K562 (cell line): Measurements from ENCODE around the gene KLHL18. TPM values are rescaled to one million over a fixed set of nuclear protein-coding genes. Genes with fewer than 3 reads are reported as not detected.

Source experiments
- TCF7 ChIP-seq: sonication (generic); IDR thresholded peaks from 2 replicates; pipeline ENCODE4 v1.6.1; 2016; ENCODE audit warnings: antibody characterized with exemption, borderline replicate concordance
- USF1 ChIP-seq: sonication (generic); formaldehyde crosslinking; IDR thresholded peaks from 2 replicates; pipeline ENCODE4 v1.9.0; 2022; ENCODE audit warnings: mild to moderate bottlenecking, missing genetic modification reagents
- ZBTB7A ChIP-seq: IDR thresholded peaks from 2 replicates; pipeline ENCODE4 v1.6.1; 2011; ENCODE audit warnings: low read depth, mild to moderate bottlenecking, low read length, moderate library complexity, borderline replicate concordance; ENCODE audit not compliant: control insufficient read depth
- ZNF347 ChIP-seq: fragments of 450-650 bp; formaldehyde crosslinking; IDR thresholded peaks from 2 replicates; pipeline ENCODE4 v1.4.0; 2020; ENCODE audit warnings: low read depth, mild to moderate bottlenecking, moderate library complexity
- ZNF512 ChIP-seq: IDR thresholded peaks from 2 replicates; pipeline ENCODE4 v1.6.1; 2016; ENCODE audit warnings: missing genetic modification characterization, missing compliant biosample characterization
- polyA plus RNA-seq, 8 experiments: library from polyadenylated mRNA; depleted of rRNA in 4 of 8; stranded (reverse) in 5 of 8; unstranded in 3 of 8; fragments of >200 nt; fragmentation: Nextera tagmentation in 2 of 8; fragmentation: Illumina TruSeq in 1 of 8; extraction: Ambion mirVana in 2 of 8; extraction: Trizol in 1 of 8; gene quantifications; 2 replicates each; pipeline versions ENCODE4 v1.2.1 to v1.2.3, GENCODE V29; 2011 to 2014; ENCODE audit warnings: inconsistent platforms in 1 of 8, missing spikeins in 1 of 8
- total RNA-seq, 7 experiments: library from RNA; depleted of rRNA in 6 of 7; stranded (reverse); fragments of >200 nt in 6 of 7; fragmentation: Illumina TruSeq in 2 of 7; extraction: Trizol in 2 of 7; gene quantifications; 2 replicates each; pipeline versions ENCODE4 v1.2.1 to v1.2.3, GENCODE V29; 2011 to 2021; ENCODE audit warnings: low replicate concordance in 1 of 7
- TF ChIP-seq, protein P1 (sequence below): fragments of 450-650 bp; IDR thresholded peaks from 2 replicates; pipeline ENCODE4 v1.6.1; 2018; ENCODE audit not compliant: partially characterized antibody
- TF ChIP-seq, protein P2 (sequence below): fragments of 450-650 bp; formaldehyde crosslinking; IDR thresholded peaks from 2 replicates; pipeline ENCODE4 v1.4.0; 2022; ENCODE audit warnings: missing genetic modification characterization
- TF ChIP-seq, protein P3 (sequence below): fragments of 250-450 bp; sonication (Bioruptor Pico); IDR thresholded peaks from 2 replicates; pipeline ENCODE4 v1.9.0; 2021; ENCODE audit warnings: mild to moderate bottlenecking
- TF ChIP-seq, protein P4 (sequence below): fragments of 450-650 bp; formaldehyde crosslinking; IDR thresholded peaks from 2 replicates; pipeline ENCODE4 v1.4.0; 2020; ENCODE audit warnings: mild to moderate bottlenecking, mixed read lengths

KLHL18 gene
- total and polyA plus RNA-seq, 9 of the 15 experiments (the other 6 are each of a cell fraction or from before 2014, with no cell fraction given), result 26.7 to 97.5 (median 48.7) TPM

- TF ChIP-seq, protein P1, sequence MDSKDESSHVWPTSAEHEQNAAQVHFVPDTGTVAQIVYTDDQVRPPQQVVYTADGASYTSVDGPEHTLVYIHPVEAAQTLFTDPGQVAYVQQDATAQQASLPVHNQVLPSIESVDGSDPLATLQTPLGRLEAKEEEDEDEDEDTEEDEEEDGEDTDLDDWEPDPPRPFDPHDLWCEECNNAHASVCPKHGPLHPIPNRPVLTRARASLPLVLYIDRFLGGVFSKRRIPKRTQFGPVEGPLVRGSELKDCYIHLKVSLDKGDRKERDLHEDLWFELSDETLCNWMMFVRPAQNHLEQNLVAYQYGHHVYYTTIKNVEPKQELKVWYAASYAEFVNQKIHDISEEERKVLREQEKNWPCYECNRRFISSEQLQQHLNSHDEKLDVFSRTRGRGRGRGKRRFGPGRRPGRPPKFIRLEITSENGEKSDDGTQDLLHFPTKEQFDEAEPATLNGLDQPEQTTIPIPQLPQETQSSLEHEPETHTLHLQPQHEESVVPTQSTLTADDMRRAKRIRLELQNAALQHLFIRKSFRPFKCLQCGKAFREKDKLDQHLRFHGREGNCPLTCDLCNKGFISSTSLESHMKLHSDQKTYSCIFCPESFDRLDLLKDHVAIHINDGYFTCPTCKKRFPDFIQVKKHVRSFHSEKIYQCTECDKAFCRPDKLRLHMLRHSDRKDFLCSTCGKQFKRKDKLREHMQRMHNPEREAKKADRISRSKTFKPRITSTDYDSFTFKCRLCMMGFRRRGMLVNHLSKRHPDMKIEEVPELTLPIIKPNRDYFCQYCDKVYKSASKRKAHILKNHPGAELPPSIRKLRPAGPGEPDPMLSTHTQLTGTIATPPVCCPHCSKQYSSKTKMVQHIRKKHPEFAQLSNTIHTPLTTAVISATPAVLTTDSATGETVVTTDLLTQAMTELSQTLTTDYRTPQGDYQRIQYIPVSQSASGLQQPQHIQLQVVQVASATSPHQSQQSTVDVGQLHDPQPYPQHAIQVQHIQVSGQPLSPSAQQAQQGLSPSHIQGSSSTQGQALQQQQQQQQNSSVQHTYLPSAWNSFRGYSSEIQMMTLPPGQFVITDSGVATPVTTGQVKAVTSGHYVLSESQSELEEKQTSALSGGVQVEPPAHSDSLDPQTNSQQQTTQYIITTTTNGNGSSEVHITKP, result no peak
- TF ChIP-seq USF1 (CRISPR knock-in tag), result peak; percentile 21; the same call in 1 of the 2 replicates
- no peak for TF ChIP-seq ZNF347 (CRISPR knock-in tag)
- TF ChIP-seq, protein P2, sequence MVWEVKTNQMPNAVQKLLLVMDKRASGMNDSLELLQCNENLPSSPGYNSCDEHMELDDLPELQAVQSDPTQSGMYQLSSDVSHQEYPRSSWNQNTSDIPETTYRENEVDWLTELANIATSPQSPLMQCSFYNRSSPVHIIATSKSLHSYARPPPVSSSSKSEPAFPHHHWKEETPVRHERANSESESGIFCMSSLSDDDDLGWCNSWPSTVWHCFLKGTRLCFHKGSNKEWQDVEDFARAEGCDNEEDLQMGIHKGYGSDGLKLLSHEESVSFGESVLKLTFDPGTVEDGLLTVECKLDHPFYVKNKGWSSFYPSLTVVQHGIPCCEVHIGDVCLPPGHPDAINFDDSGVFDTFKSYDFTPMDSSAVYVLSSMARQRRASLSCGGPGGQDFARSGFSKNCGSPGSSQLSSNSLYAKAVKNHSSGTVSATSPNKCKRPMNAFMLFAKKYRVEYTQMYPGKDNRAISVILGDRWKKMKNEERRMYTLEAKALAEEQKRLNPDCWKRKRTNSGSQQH (CRISPR knock-in tag), result no peak
- TF ChIP-seq ZBTB7A, result peak; percentile 53; the same call in 1 of the 2 replicates
- TF ChIP-seq, protein P3, sequence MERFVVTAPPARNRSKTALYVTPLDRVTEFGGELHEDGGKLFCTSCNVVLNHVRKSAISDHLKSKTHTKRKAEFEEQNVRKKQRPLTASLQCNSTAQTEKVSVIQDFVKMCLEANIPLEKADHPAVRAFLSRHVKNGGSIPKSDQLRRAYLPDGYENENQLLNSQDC (CRISPR knock-in tag), result 0 out of 2 replicates have a peak, but pooled peaks have one; percentile 21
- peak; percentile 75 for TF ChIP-seq ZNF512 (tag)
- TF ChIP-seq, protein P4, sequence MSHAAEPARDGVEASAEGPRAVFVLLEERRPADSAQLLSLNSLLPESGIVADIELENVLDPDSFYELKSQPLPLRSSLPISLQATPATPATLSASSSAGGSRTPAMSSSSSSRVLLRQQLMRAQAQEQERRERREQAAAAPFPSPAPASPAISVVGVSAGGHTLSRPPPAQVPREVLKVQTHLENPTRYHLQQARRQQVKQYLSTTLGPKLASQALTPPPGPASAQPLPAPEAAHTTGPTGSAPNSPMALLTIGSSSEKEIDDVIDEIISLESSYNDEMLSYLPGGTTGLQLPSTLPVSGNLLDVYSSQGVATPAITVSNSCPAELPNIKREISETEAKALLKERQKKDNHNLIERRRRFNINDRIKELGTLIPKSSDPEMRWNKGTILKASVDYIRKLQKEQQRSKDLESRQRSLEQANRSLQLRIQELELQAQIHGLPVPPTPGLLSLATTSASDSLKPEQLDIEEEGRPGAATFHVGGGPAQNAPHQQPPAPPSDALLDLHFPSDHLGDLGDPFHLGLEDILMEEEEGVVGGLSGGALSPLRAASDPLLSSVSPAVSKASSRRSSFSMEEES (CRISPR knock-in tag), result no peak
- TF ChIP-seq TCF7, result no peak
Measured at GRCh38 chr3:47323431-47324277, 40.9 kb downstream of the KLHL18 start (continued).
